GM23338 (cell line): ENCODE results near the gene BCOR. TPM values are rescaled to one million over a fixed set of nuclear protein-coding genes. Genes with fewer than 3 reads are reported as not detected.

Experiments used
- ATAC-seq: fragments of 200-7000 bp; cut with Tn5 transposase; 3 replicates; pipeline ENCODE4 v1.9.1; 2020
- DNase-seq: peaks from one replicate; pipeline ENCODE4 v3.0.0-alpha.2; 2015; ENCODE audit warnings: low spot score
- H2AFZ ChIP-seq: fragments of 200-600 bp; sonication (generic); 2 replicates; pipeline ENCODE4 v1.8.0; 2016; ENCODE audit warnings: antibody characterized with exemption, mild to moderate bottlenecking, moderate library complexity
- H3F3A ChIP-seq: fragments of 200-600 bp; sonication (generic); replicated peaks from 2 replicates; pipeline ENCODE4 v1.8.0; 2017; ENCODE audit warnings: antibody characterized with exemption, mixed run types, low read depth
- H3K27ac ChIP-seq: fragments of 200-600 bp; sonication (generic); 2 replicates; pipeline ENCODE4 v1.6.1; 2016; ENCODE audit warnings: low read depth
- H3K27me3 ChIP-seq: fragments of 200-600 bp; sonication (generic); 2 replicates; pipeline ENCODE4 v1.8.0; 2016; ENCODE audit warnings: mild to moderate bottlenecking, mixed run types, moderate library complexity; ENCODE audit not compliant: insufficient read depth
- H3K36me3 ChIP-seq: fragments of 200-600 bp; sonication (generic); 2 replicates; pipeline ENCODE4 v1.8.0; 2016; ENCODE audit warnings: mild to moderate bottlenecking; ENCODE audit not compliant: insufficient read depth
- H3K4me1 ChIP-seq: fragments of 200-600 bp; sonication (generic); 2 replicates; pipeline ENCODE4 v1.8.0; 2016; ENCODE audit warnings: mild to moderate bottlenecking, moderate library complexity; ENCODE audit not compliant: insufficient read depth
- H3K4me2 ChIP-seq: fragments of 200-600 bp; sonication (generic); 2 replicates; pipeline ENCODE4 v1.7.1; 2017; ENCODE audit warnings: mixed run types
- H3K4me3 ChIP-seq: fragments of 200-600 bp; sonication (generic); 2 replicates; pipeline ENCODE4 v1.6.1; 2016; ENCODE audit warnings: mixed run types
- H3K79me2 ChIP-seq: fragments of 200-600 bp; sonication (generic); replicated peaks from 2 replicates; pipeline ENCODE4 v1.8.0; 2017; ENCODE audit warnings: mild to moderate bottlenecking; ENCODE audit not compliant: insufficient read depth
- H3K9me2 ChIP-seq: fragments of 200-600 bp; sonication (generic); 2 replicates; pipeline ENCODE4 v1.8.0; 2017; ENCODE audit not compliant: insufficient read depth
- H4K20me1 ChIP-seq: fragments of 200-600 bp; sonication (generic); replicated peaks from 2 replicates; pipeline ENCODE4 v1.8.0; 2017; ENCODE audit warnings: mild to moderate bottlenecking; ENCODE audit not compliant: insufficient read depth
- H3K27ac Mint-ChIP-seq: 2 replicates; pipeline ENCODE4 v1.8.0; 2020; ENCODE audit warnings: inconsistent platforms, mild to moderate bottlenecking, moderate library complexity, mixed read lengths
- H3K27me3 Mint-ChIP-seq: 3 replicates; pipeline ENCODE4 v1.8.0; 2022; ENCODE audit warnings: low read depth, mild to moderate bottlenecking, moderate library complexity, mixed read lengths, inconsistent platforms; ENCODE audit not compliant: insufficient read depth, poor library complexity
- H3K36me3 Mint-ChIP-seq: 3 replicates; pipeline ENCODE4 v1.8.0; 2021; ENCODE audit warnings: low read depth, mild to moderate bottlenecking, inconsistent platforms, moderate library complexity, mixed read lengths
- H3K4me1 Mint-ChIP-seq: 3 replicates; pipeline ENCODE4 v1.8.0; 2020; ENCODE audit warnings: mild to moderate bottlenecking, inconsistent platforms, mixed read lengths
- H3K4me3 Mint-ChIP-seq: 3 replicates; pipeline ENCODE4 v1.8.0; 2021; ENCODE audit warnings: moderate library complexity, mild to moderate bottlenecking, inconsistent platforms, mixed read lengths
- H3K9me3 Mint-ChIP-seq: 3 replicates; pipeline ENCODE4 v1.8.0; 2020; ENCODE audit warnings: moderate library complexity, mild to moderate bottlenecking, inconsistent platforms, mixed read lengths
- CREB1 ChIP-seq: fragments of 250-450 bp; sonication (Bioruptor Pico); IDR thresholded peaks from 2 replicates; pipeline ENCODE4 v1.5.0; 2020; ENCODE audit warnings: low read depth, mild to moderate bottlenecking, moderate library complexity
- CTCF ChIP-seq, 2 experiments: fragments of 200-600 bp in 1 of 2; sonication (generic) in 1 of 2; conservative IDR thresholded peaks; 2 replicates each; pipeline versions ENCODE4 v1.5.1 to v1.6.1; 2016 to 2017; ENCODE audit warnings: antibody characterized with exemption in 2 of 2, low read depth in 2 of 2, mild to moderate bottlenecking in 2 of 2, moderate library complexity in 1 of 2
- ETS1 ChIP-seq: IDR thresholded peaks from 2 replicates; pipeline ENCODE4 v1.6.1; 2016; ENCODE audit warnings: antibody characterized with exemption
- EZH2 ChIP-seq: fragments of 200-600 bp; sonication (generic); IDR thresholded peaks from one replicate; pipeline ENCODE4 v1.8.0; 2017; ENCODE audit warnings: antibody characterized with exemption, mild to moderate bottlenecking, low read depth; ENCODE audit not compliant: unreplicated experiment
- EZH2phosphoT487 ChIP-seq: fragments of 200-600 bp; sonication (generic); IDR thresholded peaks from one replicate; pipeline ENCODE4 v1.8.1; 2018; ENCODE audit warnings: antibody characterized with exemption; ENCODE audit not compliant: unreplicated experiment
- JUNB ChIP-seq: IDR thresholded peaks from one replicate; pipeline ENCODE4 v1.6.1; 2016; ENCODE audit warnings: antibody characterized with exemption; ENCODE audit not compliant: unreplicated experiment
- NANOG ChIP-seq: IDR thresholded peaks from 2 replicates; pipeline ENCODE4 v1.6.1; 2016; ENCODE audit warnings: antibody characterized with exemption, borderline replicate concordance
- POLR2AphosphoS5 ChIP-seq: IDR thresholded peaks from 2 replicates; pipeline ENCODE4 v1.6.1; 2016; ENCODE audit warnings: antibody characterized with exemption, low read depth
- REST ChIP-seq: IDR thresholded peaks from one replicate; pipeline ENCODE4 v1.6.1; 2018; ENCODE audit warnings: antibody characterized with exemption; ENCODE audit not compliant: unreplicated experiment
- STAT1 ChIP-seq: IDR thresholded peaks from one replicate; pipeline ENCODE4 v1.6.1; 2016; ENCODE audit warnings: antibody characterized with exemption; ENCODE audit not compliant: unreplicated experiment
- ZNF114 ChIP-seq: fragments of 250-450 bp; sonication (Bioruptor Pico); IDR thresholded peaks from 2 replicates; pipeline ENCODE4 v1.5.0; 2020; ENCODE audit warnings: mild to moderate bottlenecking, moderate library complexity
- ZNF331 ChIP-seq: fragments of 250-450 bp; sonication (Bioruptor Pico); IDR thresholded peaks from 2 replicates; pipeline ENCODE4 v1.5.0; 2020; ENCODE audit warnings: low read depth, mild to moderate bottlenecking, moderate library complexity
- ZNF462 ChIP-seq: fragments of 250-450 bp; sonication (Bioruptor Pico); IDR thresholded peaks from 2 replicates; pipeline ENCODE4 v1.5.0; 2020; ENCODE audit warnings: mild to moderate bottlenecking, moderate library complexity
- polyA plus RNA-seq: library from polyadenylated mRNA; unstranded; fragments of >200 nt; fragmentation: Nextera tagmentation; extraction: Ambion mirVana; gene quantifications from 2 replicates; pipeline ENCODE4 v1.2.1, GENCODE V29; 2016
- total RNA-seq: library from RNA; depleted of rRNA; stranded (reverse); fragments of >200 nt; shearing (Covaris generic); gene quantifications from 2 replicates; pipeline ENCODE4 v1.2.3, GENCODE V29; 2014

BCOR gene
- total and polyA plus RNA-seq, 2 experiments from 2014 or later: 25.5 to 60.8 TPM

- TF ChIP-seq ZNF331 (CRISPR knock-in tag) (no peak), STAT1 (no peak), CTCF (conservative IDR thresholded peaks at IDR 0.05; ENCODE audit: low read depth in 2 of 2) (no peak), ZNF462 (CRISPR knock-in tag) (no peak), REST (no peak), NANOG (no peak), JUNB (no peak), ETS1 (no peak), EZH2 (no peak), EZH2phosphoT487 (no peak), POLR2AphosphoS5 (no peak), ZNF114 (CRISPR knock-in tag) (no peak), CREB1 (CRISPR knock-in tag) (no peak)
These were observed 23.4 kb downstream of the BCOR start for GRCh38 chrX:40074080-40074958.

More at GRCh38 chrX:40074080-40074958, 23.4 kb downstream of the BCOR start:
- no peaks in the 10 kb centered on the region for H3K9me2 ChIP-seq
- 0 out of 2 replicates have a peak, but pooled peaks cover 4% of the 10 kb centered on the region for H3K36me3 ChIP-seq
- H4K20me1 ChIP-seq: peaks cover 4% of the 10 kb centered on the region
- H3K9me3 Mint-ChIP-seq: no peaks in the 10 kb centered on the region; the same call in 2 of the 3 replicates
- H3K36me3 Mint-ChIP-seq: peaks cover 84% of the 10 kb centered on the region
- H3K79me2 ChIP-seq: peaks cover 73% of the 10 kb centered on the region
- DNase-seq (no peak), ATAC-seq (no peak)
- no peak overlapping the region for H3K27ac ChIP-seq
- H2AFZ ChIP-seq: no peak overlapping the region
- H3K4me3 Mint-ChIP-seq: no peak overlapping the region
- peaks cover 12% of the 10 kb centered on the region; the same call in 1 of the 2 replicates for H3K4me1 ChIP-seq
- H3F3A ChIP-seq: no peaks in the 10 kb centered on the region
- peaks cover 39% of the 10 kb centered on the region for H3K4me1 Mint-ChIP-seq
- no peaks in the 10 kb centered on the region for H3K27me3 ChIP-seq
- H3K4me3 ChIP-seq: no peak overlapping the region
- no peak overlapping the region for H3K27ac Mint-ChIP-seq
- H3K4me2 ChIP-seq: no peak overlapping the region
- H3K27me3 Mint-ChIP-seq: peaks cover 11% of the 10 kb centered on the region
